Activated B cell treated with CpG ODN at 0.5 μM for 24 hours (primary cell): ENCODE results near the gene NUMB. TPM values are rescaled to one million over a fixed set of nuclear protein-coding genes. Genes with fewer than 3 reads are reported as not detected.
"Not testable (repeated sequence)": the region's sequence is repeated elsewhere in the genome, so short reads cannot be mapped to it uniquely, and the experiment has no call there.

Experiments used
- ATAC-seq: fragments of 200-7000 bp; cut with Tn5 transposase; one replicate; pipeline ENCODE4 v1.10.0; 2021; ENCODE audit warnings: low read depth, mild to moderate bottlenecking, moderate library complexity
- CTCF ChIA-PET: fragments of 350-600 bp; sonication (Branson Sonifier 250); formaldehyde crosslinking; loops from one replicate; lab custom pipeline; 2021; ENCODE audit warnings: antibody characterized with exemption; lab: Charles Lee
- POLR2A ChIA-PET: fragments of 350-600 bp; sonication (Branson Sonifier 250); formaldehyde crosslinking; loops from one replicate; lab custom pipeline; 2021; ENCODE audit warnings: antibody characterized with exemption; lab: Charles Lee
- DNase-seq: peaks from one replicate; pipeline ENCODE4 v3.0.0; 2022
- H3K27ac Mint-ChIP-seq: one replicate; pipeline ENCODE4 v1.8.0; 2020; ENCODE audit warnings: mixed read lengths
- H3K27me3 Mint-ChIP-seq: one replicate; pipeline ENCODE4 v1.8.0; 2021; ENCODE audit warnings: mixed read lengths
- H3K36me3 Mint-ChIP-seq: one replicate; pipeline ENCODE4 v1.8.0; 2021; ENCODE audit warnings: low read depth, mixed read lengths
- H3K4me1 Mint-ChIP-seq: one replicate; pipeline ENCODE4 v1.8.0; 2021; ENCODE audit warnings: mixed read lengths
- H3K4me3 Mint-ChIP-seq: one replicate; pipeline ENCODE4 v1.8.0; 2020; ENCODE audit warnings: mild to moderate bottlenecking, mixed read lengths
- H3K9me3 Mint-ChIP-seq: one replicate; pipeline ENCODE4 v1.8.0; 2020; ENCODE audit warnings: mixed read lengths
- intact Hi-C: fragments of 100-400 bp; cut with micrococcal nuclease; formaldehyde crosslinking; loops from one replicate; pipeline ENCODE4 v1.15.1; 2024
- total RNA-seq: library from RNA; stranded (reverse); gene quantifications from 2 replicates; pipeline ENCODE4 v1.2.3, GENCODE V29; 2022
- TF ChIP-seq, protein P1 (sequence below): fragments of 200-600 bp; IDR thresholded peaks from one replicate; pipeline ENCODE4 v1.8.0; 2022; ENCODE audit warnings: antibody characterized with exemption, mild to moderate bottlenecking

NUMB gene
- total RNA-seq, 1 donor from 2014 or later, result 71.4 TPM

DNA sequence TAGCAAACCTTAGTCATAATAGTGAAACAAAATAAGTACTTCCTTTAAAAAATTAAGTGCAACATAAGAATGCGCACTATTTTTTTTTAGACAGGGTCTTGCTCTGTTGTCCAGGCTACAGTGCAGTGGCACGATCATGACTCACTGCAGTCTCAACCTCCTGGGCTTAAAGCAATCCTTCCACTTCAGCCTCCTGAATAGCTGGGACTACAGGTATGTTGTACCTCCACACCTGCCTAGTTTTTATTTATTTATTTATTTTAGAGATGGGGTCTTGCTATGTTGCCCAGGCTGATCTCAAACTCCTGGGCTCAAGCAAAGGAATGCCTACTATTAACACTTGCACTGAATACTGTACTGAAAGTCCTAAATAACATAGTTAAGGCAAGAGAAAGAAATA is 93.8 kb downstream of the NUMB start:
- no peaks in the 10 kb centered on the region for H3K27me3 Mint-ChIP-seq
- H3K4me1 Mint-ChIP-seq, result peaks cover 6% of the 10 kb centered on the region
- peaks cover 24% of the 10 kb centered on the region for H3K36me3 Mint-ChIP-seq
- H3K27ac Mint-ChIP-seq, result no peak overlapping the region
- no peaks in the 10 kb centered on the region for H3K9me3 Mint-ChIP-seq
- ChIA-PET CTCF (no interaction called here), POLR2A (no interaction called here)
- intact Hi-C loops, result no loop called here
- DNase-seq (no peak), ATAC-seq (no peak)
- TF ChIP-seq, protein P1, sequence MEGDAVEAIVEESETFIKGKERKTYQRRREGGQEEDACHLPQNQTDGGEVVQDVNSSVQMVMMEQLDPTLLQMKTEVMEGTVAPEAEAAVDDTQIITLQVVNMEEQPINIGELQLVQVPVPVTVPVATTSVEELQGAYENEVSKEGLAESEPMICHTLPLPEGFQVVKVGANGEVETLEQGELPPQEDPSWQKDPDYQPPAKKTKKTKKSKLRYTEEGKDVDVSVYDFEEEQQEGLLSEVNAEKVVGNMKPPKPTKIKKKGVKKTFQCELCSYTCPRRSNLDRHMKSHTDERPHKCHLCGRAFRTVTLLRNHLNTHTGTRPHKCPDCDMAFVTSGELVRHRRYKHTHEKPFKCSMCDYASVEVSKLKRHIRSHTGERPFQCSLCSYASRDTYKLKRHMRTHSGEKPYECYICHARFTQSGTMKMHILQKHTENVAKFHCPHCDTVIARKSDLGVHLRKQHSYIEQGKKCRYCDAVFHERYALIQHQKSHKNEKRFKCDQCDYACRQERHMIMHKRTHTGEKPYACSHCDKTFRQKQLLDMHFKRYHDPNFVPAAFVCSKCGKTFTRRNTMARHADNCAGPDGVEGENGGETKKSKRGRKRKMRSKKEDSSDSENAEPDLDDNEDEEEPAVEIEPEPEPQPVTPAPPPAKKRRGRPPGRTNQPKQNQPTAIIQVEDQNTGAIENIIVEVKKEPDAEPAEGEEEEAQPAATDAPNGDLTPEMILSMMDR, result no peak
- H3K4me3 Mint-ChIP-seq, result no peak overlapping the region

DNA sequence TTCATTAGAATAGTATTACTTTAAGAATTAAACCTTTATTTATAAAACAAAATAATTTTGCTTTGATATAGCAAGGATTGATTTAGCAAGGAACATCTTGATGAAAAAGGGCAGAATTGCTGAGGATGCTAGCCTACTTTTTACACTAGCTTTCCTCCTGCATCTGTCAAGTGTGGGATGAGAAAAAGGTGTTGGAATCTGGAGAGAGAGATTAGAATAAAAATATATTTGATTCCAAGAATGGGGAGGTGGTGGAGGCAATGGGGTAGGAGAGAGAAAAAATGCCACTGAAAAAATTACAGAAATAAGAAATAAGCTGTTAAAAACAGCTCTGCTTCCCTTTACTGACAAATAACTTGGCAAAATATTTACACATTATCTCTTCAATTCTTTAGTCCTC is 98.9 kb downstream of the NUMB start:
- ChIA-PET POLR2A (interaction anchor here (0.6 kb wide), 1 partner anchor 279 kb away, joined by 5 read pairs; no protein-coding TSS in a partner anchor), CTCF (no interaction called here)
- intact Hi-C loops, result no loop called here
- Mint-ChIP-seq H3K27me3 (no peaks in the 10 kb centered on the region), H3K4me3 (no peak overlapping the region), H3K9me3 (no peaks in the 10 kb centered on the region), H3K36me3 (peaks cover 35% of the 10 kb centered on the region), H3K4me1 (peaks cover 4% of the 10 kb centered on the region), H3K27ac (no peak overlapping the region)
- DNase-seq (no peak), ATAC-seq (no peak)
- TF ChIP-seq, protein P1, result no peak

DNA sequence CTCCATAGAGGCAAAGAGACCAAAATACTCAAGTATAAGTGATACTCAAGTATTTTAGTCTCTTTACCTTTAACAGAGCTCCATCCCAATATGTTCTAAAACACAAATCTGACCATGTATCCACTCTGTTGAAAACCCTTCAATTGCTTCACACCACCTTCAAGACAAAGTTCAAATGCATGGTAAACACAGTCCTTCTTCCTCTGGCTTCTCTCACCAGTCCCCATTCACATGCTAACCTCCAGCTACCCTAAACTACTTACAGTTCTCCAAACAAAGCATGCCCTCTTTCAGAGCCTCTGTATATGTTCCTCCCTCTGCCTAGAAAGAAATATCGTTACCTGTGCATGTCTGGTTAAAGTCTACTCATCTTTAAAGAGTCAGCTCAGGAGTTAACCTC is 100.2 kb downstream of the NUMB start:
- Mint-ChIP-seq H3K9me3 (no peaks in the 10 kb centered on the region), H3K27me3 (no peaks in the 10 kb centered on the region), H3K27ac (no peak overlapping the region), H3K4me1 (peaks cover 4% of the 10 kb centered on the region), H3K4me3 (no peak overlapping the region), H3K36me3 (peaks cover 29% of the 10 kb centered on the region)
- CTCF ChIA-PET, result no interaction called here
- TF ChIP-seq, protein P1, result no peak
- intact Hi-C loops, result no loop called here
- no peak for ATAC-seq
- DNase-seq, result no peak
- POLR2A ChIA-PET, result interaction anchor here (0.7 kb wide), 1 partner anchor 15 kb away, joined by 10 read pairs; no protein-coding TSS in a partner anchor

DNA sequence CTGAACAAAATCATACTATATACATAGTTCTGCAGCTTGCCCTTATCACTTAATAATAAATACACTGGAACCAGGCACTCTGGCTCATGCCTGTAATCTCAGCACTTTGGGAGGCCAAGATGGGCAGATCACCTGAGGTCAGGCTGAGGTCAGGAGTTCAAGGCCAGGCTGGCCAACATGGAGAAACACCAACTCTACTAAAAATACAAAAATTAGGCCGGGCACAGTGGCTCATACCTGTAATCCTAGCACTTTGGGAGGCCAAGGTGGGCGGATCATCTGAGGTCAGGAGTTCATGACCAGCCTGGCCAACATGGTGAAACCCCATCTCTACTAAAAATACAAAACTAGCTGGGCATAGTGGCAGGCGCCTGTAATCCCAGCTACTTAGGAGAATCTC is 109.3 kb downstream of the NUMB start:
- H3K4me3 Mint-ChIP-seq, ATAC-seq, H3K9me3 Mint-ChIP-seq, CTCF ChIA-PET, intact Hi-C loops, DNase-seq, H3K27ac Mint-ChIP-seq, H3K27me3 Mint-ChIP-seq, H3K4me1 Mint-ChIP-seq: not testable (repeated sequence)
- peaks cover 21% of the 10 kb centered on the region for H3K36me3 Mint-ChIP-seq
- POLR2A ChIA-PET, result interaction anchor here (0.6 to 0.7 kb wide), 2 partner anchors 28 to 95 kb away, joined by 3 read pairs; no protein-coding TSS in a partner anchor

DNA sequence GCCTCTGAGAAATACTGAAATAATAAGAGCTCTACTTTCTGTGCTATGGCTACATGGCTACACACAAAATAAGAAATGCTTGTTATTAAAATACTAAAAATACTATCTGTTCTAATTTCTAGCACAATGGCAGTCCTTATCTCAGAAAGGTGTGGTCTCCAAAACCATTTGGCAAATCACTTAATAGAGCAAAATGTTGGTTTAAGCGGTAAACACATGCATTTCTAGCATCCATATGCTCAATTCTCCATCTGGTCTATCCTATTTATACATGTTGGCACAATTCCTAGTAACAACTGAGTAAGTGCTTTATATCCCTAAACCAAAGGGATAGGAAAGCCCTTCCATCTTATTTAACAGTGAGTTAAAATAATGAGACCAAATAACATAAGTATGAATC is 114.0 kb downstream of the NUMB start:
- Mint-ChIP-seq H3K36me3 (peaks cover 18% of the 10 kb centered on the region), H3K27ac (no peak overlapping the region), H3K4me3 (no peak overlapping the region), H3K9me3 (no peaks in the 10 kb centered on the region), H3K4me1 (peaks cover 2% of the 10 kb centered on the region), H3K27me3 (no peaks in the 10 kb centered on the region)
- TF ChIP-seq, protein P1, result no peak
- ChIA-PET CTCF (no interaction called here), POLR2A (no interaction called here)
- intact Hi-C loops, result no loop called here
- ATAC-seq (no peak), DNase-seq (no peak)

DNA sequence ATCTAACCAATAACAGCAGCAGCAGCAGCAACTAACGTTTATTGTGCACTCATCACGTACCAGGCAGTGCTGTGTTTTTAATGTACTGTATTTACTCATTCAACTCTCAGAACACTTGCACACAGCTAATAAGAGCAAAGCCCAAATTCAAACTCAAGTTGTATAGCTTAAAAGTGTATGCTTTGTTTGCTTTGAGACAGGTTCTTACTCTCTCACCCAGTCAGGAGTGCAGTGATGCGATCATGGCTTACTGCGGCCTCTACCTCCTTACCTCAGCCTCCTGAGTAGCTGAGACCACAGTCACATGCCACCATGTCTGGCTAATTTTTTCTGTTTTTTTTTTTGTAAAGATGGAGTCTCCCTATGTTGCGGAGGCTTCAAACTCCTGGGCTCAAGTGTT is 115.7 kb downstream of the NUMB start:
- TF ChIP-seq, protein P1, result no peak
- Mint-ChIP-seq H3K4me1 (peaks cover 1% of the 10 kb centered on the region), H3K27ac (no peak overlapping the region), H3K9me3 (no peaks in the 10 kb centered on the region), H3K36me3 (peaks cover 18% of the 10 kb centered on the region), H3K27me3 (no peaks in the 10 kb centered on the region), H3K4me3 (no peak overlapping the region)
- no peak for ATAC-seq
- intact Hi-C loops, result no loop called here
- POLR2A ChIA-PET, result interaction anchor here (0.7 kb wide), 1 partner anchor 73 kb away, joined by 3 read pairs; no protein-coding TSS in a partner anchor
- CTCF ChIA-PET, result no interaction called here
- DNase-seq, result no peak
